T47D (cell line): ENCODE results near the gene SLC37A1.

Source experiments
- DNase-seq, 2 experiments: peaks; one replicate each; pipeline versions ENCODE4 v3.0.0 to v3.0.0-alpha.2; 2011 to 2012; ENCODE audit warnings: low read depth in 1 of 2, low spot score in 1 of 2
- JUND ChIP-seq: IDR thresholded peaks from 2 replicates; pipeline ENCODE4 v1.6.1; 2012; ENCODE audit warnings: low read depth
- in situ Hi-C: cut with HindIII; loops from 2 replicates; pipeline ENCODE4 v1.10.0; 2016; ENCODE audit warnings: low sequenced_read_pairs, low pct_unique_long_range_greater_than_20kb

The SLC37A1 gene

DNA sequence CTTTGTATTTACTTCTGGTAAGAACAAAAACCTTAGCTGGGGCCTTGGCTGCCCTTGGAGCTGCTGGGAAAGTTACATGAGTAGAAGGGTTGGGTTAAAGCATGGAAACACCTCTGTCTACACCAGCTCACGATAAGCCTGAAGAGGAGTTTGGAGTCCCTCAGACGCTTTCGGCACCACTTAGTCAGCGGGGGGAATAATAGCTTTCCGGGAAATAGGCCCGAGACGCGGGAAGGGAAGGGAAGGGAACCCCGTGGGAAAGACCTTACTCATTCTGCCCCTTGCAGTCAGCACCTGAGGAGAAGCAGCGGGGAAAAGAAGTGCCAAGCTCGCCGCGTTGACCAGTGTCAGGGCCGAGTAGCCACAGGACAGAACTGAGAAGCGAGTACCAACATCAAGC lies 73.4 kb downstream of the SLC37A1 start:
- no peak for TF ChIP-seq JUND
- no peak for DNase-seq
- in situ Hi-C loops = no loop called here

DNA sequence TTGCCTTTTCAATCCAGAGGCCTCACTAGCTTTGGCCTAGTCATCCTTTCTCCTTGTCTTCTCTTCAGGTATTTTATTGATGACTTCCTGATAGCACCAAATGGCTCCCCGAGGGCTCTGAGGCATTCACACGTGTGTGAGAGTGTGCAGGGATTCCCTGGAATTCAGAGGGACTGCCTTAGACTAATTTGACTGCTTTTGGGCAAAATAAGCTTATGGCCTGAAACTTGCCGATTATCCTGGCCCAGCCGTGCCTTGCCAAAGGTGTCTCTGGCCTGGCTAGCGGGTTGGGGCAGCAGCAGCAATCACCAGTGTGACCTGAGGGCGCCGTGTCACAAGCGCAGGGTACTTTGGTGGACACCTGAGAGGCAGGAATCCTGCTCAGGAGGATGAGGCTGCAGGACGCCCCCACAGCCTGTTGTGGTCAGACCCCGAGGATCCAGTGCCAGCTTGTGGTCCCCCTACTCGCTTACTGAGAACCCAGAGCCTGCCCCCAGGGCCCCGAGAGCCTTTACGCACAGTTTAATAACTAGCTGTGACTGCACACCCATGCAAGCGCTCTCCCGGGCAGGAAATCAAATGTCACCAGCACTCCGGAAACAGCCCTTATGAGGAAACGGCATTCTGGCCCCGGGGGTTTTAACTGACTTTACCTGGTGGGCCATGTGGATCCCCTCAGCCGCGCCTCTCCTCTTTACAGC lies 76.9 kb downstream of the SLC37A1 start:
- TF ChIP-seq JUND = no peak
- no peak for DNase-seq
- in situ Hi-C loops = no loop called here

DNA sequence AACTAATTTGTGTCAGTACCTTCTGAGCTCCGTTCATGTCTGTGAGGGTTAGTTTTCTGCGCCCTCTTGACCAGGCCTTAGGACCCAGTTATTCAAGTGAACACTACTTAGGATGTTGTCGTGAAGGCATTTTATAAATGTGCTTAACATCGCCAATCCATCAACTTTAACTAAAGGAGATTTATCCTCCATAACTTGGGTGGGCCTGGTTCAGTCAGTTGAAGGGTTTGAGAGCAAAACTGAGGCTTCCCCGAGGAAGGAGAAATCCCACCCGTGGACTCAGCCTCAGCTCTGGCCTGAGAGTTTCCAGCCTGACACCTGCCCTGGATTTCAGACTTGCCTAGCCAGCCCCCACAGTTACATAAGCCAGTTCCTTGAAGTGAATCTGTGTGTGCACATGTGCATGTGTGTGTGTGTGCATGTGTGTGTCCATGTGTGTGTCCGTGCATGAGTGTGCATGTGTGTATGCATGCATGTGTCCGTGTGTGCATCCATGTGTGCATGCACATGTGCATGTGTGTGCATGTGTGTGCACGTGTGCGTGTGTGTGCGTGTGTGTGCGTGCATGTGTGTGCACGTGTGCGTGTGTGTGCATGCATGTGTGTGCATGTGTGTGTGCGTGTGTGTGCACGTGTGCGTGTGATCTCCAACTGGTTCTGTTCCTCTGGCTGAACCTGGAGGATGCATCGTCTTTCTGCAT lies 77.7 kb downstream of the SLC37A1 start:
- no peak for TF ChIP-seq JUND
- DNase-seq = no peak
- in situ Hi-C loops = no loop called here

DNA sequence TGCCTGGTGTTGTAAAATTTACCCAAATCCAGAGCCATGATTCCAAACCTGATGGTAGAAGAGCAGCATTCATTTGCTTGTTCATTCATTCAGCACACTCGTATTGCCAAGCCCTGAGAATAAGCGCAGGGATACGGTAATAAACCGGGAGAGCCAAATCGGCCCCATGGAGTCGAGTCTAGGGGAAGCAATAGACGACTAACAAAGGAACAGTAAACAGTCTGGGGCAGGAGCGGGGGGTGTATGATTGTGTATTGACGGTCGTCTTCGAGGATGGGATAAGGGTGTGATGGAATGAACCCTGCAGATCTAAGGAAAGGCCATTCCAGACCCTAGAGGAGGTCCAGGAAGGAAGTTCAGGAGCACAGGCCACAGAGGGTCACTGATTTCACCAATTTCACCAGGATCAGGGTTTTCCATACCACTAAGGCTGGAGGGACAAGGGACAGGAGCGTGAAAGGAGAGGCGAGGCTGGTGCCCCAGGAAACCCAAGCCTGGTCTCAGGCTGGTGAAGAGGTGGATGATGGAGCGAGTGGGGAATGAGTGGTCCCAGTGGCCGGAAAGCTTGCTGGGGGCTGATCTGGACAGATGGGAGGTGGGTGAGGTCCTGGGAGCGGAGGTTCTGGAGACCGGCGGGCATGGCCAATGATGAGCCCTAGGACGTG lies 78.6 kb downstream of the SLC37A1 start:
- in situ Hi-C loops = no loop called here
- no peak for DNase-seq
- TF ChIP-seq JUND = no peak

DNA sequence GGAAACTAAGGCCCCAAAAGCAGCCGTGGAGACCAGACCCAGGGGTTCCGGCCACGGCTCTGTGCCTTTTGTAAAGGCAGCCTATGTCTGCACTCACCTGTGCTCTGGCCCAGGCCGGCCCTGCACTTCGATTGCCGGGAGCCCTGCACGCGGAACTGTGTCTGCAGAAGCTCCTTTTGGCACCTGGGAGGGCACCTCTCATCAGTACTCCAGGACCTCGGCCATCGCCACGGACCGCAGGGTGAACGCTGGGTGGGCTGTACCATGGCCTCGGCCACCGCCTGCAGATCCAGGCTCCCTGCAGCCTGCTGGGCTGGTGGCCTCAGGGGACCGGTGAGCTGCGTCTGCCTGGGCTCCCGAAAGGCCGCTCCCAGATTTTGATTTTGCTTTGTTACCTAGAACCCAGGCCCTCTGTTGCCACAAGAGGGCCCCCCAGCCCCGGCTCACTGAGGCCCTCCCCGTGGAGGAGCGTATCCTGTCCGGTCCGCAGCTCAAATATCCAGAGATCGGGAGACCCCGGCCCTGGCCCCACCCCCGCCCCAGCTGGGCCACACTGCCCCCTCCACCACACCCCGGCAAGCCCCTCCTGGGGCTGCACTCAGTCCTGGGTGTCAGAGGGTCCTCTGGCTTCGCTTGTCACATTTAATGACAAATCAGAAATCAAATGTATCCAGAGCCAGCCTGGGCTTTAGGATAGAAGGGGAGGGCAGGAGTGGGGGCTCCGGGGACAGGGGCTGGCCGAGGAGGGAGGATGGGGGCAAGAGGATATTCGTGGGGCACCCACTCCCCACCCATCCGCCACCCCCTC lies 79.6 kb downstream of the SLC37A1 start:
- TF ChIP-seq JUND = no peak
- in situ Hi-C loops = no loop called here

DNA sequence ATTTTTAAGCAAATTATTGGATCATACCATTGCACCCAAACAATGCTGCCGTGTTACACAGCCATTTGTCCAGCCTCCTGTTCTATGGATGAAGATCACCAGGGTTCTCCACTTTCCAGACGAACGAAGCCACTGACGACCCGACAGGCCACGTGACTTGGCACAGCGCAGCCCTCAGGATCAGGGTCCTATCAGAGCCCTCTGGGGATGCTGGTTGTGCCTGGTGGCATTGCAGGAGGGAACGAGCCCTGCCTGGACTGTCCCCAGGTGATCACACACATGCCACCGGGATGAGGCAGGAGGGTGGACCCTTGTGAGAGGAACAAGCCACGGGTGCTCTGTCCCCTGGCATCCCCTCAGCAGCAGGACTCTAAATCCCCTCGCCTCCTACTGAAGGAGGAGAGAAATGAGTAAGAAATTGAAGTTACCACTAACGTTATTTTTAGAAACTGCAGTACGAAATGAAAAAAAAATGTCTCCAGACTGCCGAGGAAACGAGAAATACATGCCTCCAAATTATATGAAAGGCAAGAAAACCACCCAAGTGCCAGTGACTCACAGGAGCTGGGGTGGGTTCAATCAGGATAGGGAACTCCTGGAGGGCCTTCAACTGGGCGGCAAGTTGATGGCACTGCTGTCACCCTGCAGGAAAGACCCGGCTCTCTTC lies 81.1 kb downstream of the SLC37A1 start:
- in situ Hi-C loops = no loop called here
- TF ChIP-seq JUND = no peak
- DNase-seq = no peak

More for the DNA sequence above, 79.6 kb downstream of the SLC37A1 start:
- peak; percentile 78 to 96 for DNase-seq

DNA sequence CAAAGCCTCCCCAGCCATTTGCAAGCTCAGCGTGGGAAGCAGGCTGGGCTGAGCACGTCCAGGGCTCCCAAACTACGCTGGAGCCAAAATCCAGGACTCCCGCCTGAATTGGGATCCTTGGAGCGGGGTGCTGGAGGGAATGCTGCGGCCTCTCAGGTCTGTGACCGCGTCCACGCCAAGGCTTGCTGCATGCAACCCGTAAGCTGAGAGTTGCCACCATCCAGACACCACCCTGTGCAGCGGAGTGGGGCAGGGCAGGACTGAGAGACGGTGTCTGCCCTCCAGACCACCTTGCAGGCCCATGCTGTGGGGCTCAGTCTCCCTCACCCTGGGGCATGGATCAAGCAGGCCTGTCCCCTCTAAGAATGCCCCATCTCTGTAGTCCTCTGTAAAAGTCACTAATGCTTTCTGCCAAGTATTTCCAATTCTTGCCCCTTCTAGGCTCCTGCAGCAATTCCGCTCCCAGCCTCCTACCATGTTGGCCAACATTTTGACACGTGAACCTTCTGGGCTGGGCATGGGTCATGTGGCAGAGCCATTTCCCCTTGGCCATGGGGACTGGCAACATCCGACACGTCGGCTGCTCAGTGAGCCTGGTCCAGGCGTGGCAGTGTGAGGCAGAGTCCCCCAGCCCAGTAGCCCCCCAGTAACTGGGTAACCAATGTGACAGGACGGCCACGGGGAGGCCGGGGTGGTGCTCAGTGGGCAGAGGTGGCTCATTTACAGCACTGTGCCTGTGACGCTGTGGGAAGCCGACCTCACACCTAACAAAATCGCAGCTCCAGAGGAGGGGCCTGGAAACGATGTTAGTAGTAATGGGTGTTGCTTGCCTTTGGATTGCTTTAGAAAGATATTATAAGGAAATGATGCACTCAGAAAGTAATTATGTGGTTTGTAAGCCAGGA lies 81.9 kb downstream of the SLC37A1 start:
- in situ Hi-C loops = no loop called here
- no peak for DNase-seq
- no peak for TF ChIP-seq JUND

DNA sequence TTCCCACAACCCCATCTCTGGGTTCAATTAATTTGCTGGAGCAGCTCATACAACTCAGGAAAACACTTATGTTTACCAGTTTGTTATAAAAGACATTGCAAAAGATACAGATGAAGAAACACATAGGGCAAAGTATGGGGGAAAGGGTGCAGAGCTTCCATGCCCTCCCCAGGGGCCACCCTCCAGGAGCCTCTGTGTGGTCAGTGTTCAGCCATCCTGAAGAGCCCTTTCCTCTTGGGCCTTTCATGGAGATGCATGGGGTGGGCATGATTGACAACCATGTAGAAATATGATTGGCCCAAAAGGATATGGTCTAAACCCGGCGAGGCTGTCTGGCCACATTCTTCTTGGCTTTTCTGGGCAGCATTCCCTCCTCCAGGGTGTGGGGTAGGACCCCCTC lies 83.0 kb downstream of the SLC37A1 start:
- TF ChIP-seq JUND = no peak
- in situ Hi-C loops = no loop called here

DNA sequence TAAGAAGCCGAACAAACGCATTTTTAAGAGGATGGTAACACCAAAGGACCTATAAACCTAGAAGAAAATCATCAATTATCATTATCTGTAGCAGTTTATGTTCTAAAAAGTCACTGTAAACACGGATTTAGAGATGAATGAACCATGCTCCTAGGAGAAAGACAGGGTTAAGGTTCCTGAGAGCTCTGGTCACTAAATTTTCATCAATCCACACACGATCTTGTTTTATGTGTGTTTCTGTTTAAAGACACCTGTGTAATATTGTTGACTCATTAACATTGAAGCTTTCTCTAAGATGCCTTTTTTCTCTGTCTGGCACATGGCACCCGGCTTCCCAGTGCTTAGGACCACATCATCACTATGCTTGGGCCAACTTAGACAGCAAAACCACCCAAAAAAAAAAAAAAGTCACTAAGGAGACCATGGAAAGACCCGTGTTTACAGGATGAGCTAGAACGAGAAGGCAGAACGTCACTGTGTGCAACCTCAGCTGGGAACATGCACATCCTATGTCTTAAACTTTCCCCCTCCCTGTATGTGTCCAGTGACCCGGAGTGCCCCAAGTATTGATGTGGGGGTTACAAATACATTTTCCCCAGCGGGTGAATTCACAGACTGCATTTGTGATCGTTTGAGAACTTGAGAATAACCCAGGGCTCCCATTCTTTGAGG lies 84.0 kb downstream of the SLC37A1 start:
- in situ Hi-C loops = no loop called here
- DNase-seq = no peak
- TF ChIP-seq JUND = no peak

More for the DNA sequence above, 83.0 kb downstream of the SLC37A1 start:
- no peak for DNase-seq

DNA sequence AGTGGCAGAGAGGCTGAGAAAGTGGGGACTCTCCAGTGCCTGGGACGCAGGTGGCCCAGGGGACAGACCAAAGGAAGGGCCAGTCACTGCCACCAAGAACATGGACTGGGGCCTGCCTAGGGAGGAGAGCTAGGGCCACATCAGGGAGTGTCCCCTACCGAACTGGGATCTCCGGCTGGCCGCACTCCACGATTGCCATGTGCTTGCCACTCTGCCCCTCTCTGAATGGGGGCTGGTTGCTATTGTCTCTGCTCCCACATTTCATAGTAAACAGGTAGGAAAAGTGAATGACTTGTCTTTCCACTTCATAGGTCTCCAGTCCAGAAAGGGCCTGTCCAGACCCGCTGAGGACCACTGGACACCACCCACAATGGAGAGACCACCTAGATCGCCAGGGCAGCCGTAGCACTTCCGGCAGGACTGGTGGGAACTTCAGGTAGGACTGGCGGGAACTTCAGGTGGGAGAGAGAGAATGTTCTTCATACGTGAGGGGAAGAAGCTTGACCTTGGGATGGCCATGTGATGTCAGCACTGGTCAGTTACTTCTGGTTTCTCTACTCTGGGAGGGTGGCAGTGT lies 84.6 kb downstream of the SLC37A1 start:
- TF ChIP-seq JUND = no peak
- DNase-seq = no peak
- in situ Hi-C loops = no loop called here
